GM12875 (cell line): Measurements from ENCODE around the gene CNN2.

Experiments
- H3K4me3 ChIP-seq: one replicate; pipeline ENCODE4 v1.5.1; 2011; ENCODE audit warnings: low read depth, low read length, control low read depth
- TF ChIP-seq, protein P1 (sequence below): IDR thresholded peaks from 2 replicates; pipeline ENCODE4 v1.5.1; 2011; ENCODE audit warnings: low read depth, mild to moderate bottlenecking, control low read depth, inconsistent platforms, low read length, moderate library complexity, borderline replicate concordance; ENCODE audit not compliant: insufficient read depth

Gene CNN2

DNA sequence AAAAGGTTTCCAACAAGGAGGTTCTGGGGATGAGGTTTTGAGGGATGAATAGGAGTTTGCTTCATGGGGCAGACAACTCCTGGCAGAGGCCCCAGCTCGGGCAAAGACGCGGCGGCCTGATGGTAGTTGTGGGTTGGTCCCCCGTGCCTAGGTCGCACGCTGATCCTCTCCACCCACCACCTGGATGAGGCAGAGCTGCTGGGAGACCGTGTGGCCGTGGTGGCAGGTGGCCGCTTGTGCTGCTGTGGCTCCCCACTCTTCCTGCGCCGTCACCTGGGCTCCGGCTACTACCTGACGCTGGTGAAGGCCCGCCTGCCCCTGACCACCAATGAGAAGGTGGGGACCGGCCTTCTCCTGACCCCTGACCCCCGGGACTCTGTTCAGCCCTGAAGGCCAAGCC is 25.4 kb downstream of the CNN2 start:
- H3K4me3 ChIP-seq: no peak overlapping the region
- TF ChIP-seq, protein P1, sequence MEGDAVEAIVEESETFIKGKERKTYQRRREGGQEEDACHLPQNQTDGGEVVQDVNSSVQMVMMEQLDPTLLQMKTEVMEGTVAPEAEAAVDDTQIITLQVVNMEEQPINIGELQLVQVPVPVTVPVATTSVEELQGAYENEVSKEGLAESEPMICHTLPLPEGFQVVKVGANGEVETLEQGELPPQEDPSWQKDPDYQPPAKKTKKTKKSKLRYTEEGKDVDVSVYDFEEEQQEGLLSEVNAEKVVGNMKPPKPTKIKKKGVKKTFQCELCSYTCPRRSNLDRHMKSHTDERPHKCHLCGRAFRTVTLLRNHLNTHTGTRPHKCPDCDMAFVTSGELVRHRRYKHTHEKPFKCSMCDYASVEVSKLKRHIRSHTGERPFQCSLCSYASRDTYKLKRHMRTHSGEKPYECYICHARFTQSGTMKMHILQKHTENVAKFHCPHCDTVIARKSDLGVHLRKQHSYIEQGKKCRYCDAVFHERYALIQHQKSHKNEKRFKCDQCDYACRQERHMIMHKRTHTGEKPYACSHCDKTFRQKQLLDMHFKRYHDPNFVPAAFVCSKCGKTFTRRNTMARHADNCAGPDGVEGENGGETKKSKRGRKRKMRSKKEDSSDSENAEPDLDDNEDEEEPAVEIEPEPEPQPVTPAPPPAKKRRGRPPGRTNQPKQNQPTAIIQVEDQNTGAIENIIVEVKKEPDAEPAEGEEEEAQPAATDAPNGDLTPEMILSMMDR: no peak

DNA sequence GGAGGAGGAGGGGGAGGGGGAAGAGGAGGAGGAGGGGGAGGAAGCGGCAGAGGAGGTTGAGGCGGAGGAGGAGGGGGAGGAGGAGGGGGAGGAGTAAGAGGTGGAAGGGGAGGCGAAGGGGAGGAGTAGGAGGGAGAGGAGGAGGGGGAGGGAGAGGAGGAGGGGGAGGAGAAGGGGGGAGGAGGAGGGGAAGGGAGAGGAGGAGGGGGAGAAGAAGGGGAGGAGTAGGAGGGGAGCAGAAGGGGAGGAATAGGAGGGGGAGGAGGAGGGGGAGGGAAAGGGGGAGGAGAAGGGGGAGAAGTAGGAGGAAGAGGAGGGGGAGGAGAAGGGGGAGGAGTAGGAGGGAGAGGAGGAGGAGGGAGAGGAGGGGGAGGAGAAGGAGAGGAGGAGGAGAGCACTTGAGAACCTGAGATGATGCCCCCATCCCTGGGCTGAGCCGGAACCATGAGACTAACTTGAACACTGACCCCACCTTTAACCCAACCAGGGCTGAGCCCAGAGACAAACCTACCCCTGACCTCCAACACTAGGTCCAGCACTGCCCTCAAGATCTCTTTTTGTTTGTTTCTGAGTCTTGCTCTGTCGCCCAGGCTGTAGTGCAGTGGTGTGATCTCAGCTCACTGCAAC is 26.1 kb downstream of the CNN2 start:
- TF ChIP-seq, protein P1: no peak
- no peak overlapping the region for H3K4me3 ChIP-seq

DNA sequence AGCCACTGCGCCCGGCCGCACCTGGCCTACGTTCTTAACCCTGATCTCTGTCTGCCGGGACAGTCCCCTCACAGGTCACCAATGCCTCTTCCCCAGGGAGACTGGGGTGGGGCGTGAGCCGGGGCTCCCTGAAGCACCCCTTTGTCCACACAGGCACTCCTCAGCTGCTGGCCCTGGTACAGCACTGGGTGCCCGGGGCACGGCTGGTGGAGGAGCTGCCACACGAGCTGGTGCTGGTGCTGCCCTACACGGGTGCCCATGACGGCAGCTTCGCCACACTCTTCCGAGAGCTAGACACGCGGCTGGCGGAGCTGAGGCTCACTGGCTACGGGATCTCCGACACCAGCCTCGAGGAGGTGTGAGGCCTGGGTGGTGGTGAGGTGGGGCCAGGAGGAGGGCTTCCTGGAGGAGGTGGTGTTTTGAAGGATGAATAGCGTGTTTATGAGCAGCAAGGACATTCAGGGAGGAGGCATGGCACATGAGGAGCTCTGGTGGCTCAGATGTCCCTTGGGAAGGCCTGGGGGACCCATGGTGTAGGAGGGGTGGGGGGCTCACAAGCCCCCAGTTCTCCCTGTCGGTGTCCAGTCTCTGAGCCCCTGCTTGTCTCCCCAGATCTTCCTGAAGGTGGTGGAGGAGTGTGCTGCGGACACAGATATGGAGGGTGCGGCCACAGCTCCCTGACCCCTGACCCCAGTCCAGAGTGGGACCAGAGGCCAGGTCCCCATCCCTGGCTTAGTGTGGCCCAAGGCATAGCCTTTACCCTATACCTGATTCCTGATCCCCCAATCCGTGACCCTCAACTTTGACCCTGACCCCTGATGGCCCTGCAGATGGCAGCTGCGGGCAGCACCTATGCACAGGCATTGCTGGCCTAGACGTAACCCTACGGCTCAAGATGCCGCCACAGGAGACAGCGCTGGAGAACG is 27.0 kb downstream of the CNN2 start:
- TF ChIP-seq, protein P1: no peak
- no peak overlapping the region for H3K4me3 ChIP-seq

DNA sequence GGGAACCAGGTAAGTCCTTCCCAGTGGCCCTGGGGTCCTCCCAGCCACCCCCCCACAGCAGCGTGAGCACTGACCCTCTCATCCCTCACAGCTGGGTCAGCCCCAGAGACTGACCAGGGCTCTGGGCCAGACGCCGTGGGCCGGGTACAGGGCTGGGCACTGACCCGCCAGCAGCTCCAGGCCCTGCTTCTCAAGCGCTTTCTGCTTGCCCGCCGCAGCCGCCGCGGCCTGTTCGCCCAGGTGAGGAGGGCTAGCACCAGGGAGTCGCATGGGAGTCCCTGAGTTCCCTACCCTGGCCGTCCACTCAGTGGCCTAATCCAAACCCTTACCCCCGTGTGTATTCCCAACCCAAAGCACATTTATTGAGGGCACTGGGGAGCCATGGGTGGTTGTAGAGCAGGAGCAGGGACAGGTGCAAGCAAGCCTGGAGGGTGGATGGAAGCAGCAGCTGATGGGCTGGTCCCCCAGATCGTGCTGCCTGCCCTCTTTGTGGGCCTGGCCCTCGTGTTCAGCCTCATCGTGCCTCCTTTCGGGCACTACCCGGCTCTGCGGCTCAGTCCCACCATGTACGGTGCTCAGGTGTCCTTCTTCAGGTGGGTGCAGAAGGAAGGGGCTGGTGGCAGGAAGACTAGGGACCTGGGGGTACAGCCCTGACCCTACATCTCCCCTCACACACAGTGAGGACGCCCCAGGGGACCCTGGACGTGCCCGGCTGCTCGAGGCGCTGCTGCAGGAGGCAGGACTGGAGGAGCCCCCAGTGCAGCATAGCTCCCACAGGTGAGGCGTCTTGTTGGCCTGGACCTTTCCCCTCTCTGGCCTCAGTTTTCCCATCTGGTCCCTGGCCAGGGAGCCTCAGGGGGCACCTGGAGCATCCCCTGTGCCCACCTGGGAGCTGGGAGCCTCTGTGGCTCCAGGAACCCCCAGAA is 28.0 kb downstream of the CNN2 start:
- H3K4me3 ChIP-seq: no peak overlapping the region
- TF ChIP-seq, protein P1: no peak

- H3K4me3 ChIP-seq: no peak overlapping the region
- TF ChIP-seq, protein P1: no peak
These were observed 28.6 kb downstream of the CNN2 start for GRCh38 chr19:1055028-1055425.

DNA sequence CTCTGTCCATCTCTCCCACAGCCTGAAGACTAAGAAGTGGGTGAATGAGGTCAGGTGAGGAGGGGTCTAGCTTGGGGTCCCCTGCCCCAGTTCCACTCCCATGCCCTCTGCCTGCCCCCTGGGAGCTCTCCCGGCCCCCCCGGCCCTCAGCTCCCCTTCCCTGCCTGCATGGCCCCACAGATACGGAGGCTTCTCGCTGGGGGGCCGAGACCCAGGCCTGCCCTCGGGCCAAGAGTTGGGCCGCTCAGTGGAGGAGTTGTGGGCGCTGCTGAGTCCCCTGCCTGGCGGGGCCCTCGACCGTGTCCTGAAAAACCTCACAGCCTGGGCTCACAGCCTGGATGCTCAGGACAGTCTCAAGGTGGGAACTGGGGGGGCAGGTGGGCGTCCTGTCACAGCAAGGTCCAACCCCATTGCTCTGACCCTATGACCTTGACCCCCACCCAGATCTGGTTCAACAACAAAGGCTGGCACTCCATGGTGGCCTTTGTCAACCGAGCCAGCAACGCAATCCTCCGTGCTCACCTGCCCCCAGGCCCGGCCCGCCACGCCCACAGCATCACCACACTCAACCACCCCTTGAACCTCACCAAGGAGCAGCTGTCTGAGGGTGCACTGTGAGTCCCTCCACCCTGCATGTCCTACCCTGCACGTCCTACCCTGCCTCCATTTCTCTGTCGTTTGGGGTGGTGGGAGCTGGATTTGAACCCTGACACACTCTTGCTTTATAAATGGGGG is 29.6 kb downstream of the CNN2 start:
- TF ChIP-seq, protein P1: no peak
- H3K4me3 ChIP-seq: no peak overlapping the region
